HG02938 (cell line): Measurements from ENCODE around the gene CBFA2T2.
"Not testable (repeated sequence)": the region's sequence is repeated elsewhere in the genome, so short reads cannot be mapped to it uniquely, and the experiment has no call there.

ENCODE experiments used
- ATAC-seq: cut with Tn5 transposase; IDR thresholded peaks from one replicate; pipeline ENCODE4 v1.9.1; 2021; ENCODE audit warnings: mild to moderate bottlenecking, moderate library complexity; ENCODE audit not compliant: unreplicated experiment

The CBFA2T2 gene

GRCh38 chr20:33470457-33470856 lies 19.4 kb upstream of the CBFA2T2 start:
- no peak for ATAC-seq

GRCh38 chr20:33470866-33471265 lies 19.0 kb upstream of the CBFA2T2 start:
- ATAC-seq = no peak

- ATAC-seq = no peak
These were observed 16.9 kb upstream of the CBFA2T2 start for GRCh38 chr20:33472868-33473435.

GRCh38 chr20:33474097-33474873 lies 15.6 kb upstream of the CBFA2T2 start:
- ATAC-seq = no peak

GRCh38 chr20:33474963-33475362 lies 14.9 kb upstream of the CBFA2T2 start:
- ATAC-seq = no peak

GRCh38 chr20:33475381-33476152 lies 14.3 kb upstream of the CBFA2T2 start:
- no peak for ATAC-seq

- no peak for ATAC-seq
These were observed 12.3 kb upstream of the CBFA2T2 start for GRCh38 chr20:33477386-33478234.

GRCh38 chr20:33480048-33480447 lies 9.8 kb upstream of the CBFA2T2 start:
- no peak for ATAC-seq

- no peak for ATAC-seq
These were observed 8.4 kb upstream of the CBFA2T2 start for GRCh38 chr20:33481431-33481941.

- ATAC-seq = no peak
These were observed 7.3 kb upstream of the CBFA2T2 start for GRCh38 chr20:33482581-33482980.

GRCh38 chr20:33483186-33483585 lies 6.7 kb upstream of the CBFA2T2 start:
- not testable (repeated sequence) for ATAC-seq

- ATAC-seq = no peak
These were observed 1.7 kb upstream of the CBFA2T2 start for GRCh38 chr20:33488201-33488600.

- ATAC-seq = not testable (repeated sequence)
These were observed 1.0 kb upstream of the CBFA2T2 start for GRCh38 chr20:33488661-33489494.

- ATAC-seq = peak; percentile 90
These were observed 337 bp upstream of the CBFA2T2 start for GRCh38 chr20:33489495-33490022.

- no peak for ATAC-seq
These were observed 1.2 kb downstream of the CBFA2T2 start for GRCh38 chr20:33490934-33491656.

GRCh38 chr20:33493076-33493766 lies 3.3 kb downstream of the CBFA2T2 start:
- ATAC-seq = no peak

- ATAC-seq = not testable (repeated sequence)
These were observed 6.9 kb downstream of the CBFA2T2 start for GRCh38 chr20:33496776-33497175.

- no peak for ATAC-seq
These were observed 9.5 kb downstream of the CBFA2T2 start for GRCh38 chr20:33499355-33499754.
